ENCODE data around the gene TAAR2. TPM values are rescaled to one million over a fixed set of nuclear protein-coding genes. Genes with fewer than 3 reads are reported as not detected.
"Not testable (repeated sequence)": the region's sequence is repeated elsewhere in the genome, so short reads cannot be mapped to it uniquely, and the experiment has no call there.

The TAAR2 gene
- total RNA-seq, 1 experiment from 2014 or later, result not detected

GRCh38 chr6:132614554-132614953, 9.5 kb downstream of the TAAR2 start:
- no peak for DNase-seq (ENCODE audit: low read depth)

DNA sequence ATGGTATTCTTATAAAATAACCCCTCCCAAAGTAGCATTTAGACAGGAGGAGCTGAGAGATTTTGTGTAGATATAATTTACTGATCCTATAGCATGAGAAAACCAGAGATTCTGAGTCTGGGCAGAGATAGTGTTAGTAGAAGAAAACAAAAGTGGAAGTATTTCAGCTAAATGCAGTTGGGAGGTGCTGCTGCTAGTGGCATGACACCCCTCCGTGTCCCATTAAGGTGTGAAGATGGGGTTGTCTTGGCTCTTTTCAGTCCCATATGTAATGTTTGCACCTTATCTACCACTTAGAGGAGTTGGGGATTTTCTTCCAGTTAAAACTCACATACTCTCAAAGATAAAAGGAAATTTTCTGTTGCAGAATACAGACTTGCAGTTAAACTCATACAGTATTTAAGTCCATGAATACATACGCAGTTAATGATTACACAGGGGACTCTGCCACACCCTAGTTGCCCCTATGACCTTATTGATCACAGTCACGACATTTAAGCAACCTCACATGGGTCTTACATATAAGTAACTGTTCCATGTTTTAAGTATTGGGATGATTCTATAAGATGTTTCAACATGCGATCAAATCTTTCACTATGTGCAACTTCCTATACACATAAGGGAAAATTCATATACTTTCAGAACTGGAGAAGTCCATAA, 11.5 kb downstream of the TAAR2 start:
- DNase-seq (ENCODE audit: low read depth), result no peak

DNA sequence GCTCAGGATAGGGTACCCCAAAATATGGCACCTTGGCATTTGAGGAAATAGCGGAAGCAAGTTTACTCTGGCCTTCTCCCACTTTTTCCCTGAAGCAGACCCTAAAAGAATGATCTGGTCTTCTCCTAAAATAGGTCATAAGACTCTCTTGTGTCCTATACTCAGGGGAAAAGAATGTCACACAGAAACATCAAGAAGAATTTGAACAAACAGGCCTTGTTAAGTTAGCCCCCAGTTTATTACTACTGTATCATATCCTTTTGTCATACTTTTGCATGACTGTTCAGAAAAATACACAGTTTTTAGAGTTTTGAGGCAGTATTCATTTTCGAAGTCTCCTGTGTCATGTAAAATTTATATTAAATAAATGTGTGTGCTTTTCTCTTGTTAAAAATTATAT, 12.5 kb downstream of the TAAR2 start:
- no peak for DNase-seq (ENCODE audit: low read depth)

- no peak for DNase-seq (ENCODE audit: low read depth)
Observed at GRCh38 chr6:132607544-132608233, 16.4 kb downstream of the TAAR2 start.

DNA sequence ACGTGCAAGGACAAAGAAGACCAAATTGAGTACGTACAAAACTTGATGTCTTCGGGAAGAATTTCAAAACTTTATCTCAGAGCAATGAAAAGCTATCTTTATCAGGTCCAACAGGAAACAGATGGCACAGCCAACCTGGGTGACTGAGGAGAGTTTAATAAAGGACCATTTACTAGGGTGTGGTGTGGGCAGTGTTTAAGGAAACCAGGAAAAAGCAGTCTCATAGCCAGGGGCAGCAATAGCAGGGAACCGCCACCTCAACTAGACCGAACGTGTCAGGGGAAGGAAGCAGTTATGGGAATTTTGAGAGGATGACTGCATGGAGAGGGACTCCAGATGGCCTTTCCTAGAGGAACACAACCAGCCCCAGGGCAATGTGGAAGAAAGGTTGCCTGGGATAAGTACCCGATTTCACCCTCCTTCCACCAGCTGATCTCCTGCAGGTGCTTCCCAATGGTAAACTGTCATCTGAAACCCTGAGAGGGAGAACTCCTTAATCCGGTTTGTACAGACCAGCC, 19.4 kb downstream of the TAAR2 start:
- DNase-seq (ENCODE audit: low read depth), result no peak

DNA sequence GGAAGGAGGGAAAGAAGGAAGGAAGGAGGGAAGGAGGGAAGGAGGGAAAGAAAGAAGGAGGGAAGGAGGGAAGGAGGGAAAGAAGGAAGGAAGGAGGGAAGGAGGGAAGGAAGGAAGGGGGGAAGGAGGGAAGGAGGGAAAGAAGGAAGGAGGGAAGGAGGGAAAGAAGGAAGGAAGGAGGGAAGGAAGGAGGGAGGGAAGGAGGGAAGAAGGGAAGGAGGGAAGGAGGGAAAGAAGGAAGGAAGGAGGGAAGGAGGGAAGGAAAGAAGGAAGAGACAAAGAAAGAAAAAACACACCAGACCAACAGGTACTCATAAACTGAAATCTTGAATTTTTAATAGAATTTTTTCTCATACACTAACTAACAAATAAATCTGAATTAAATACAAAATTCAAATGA, 23.2 kb downstream of the TAAR2 start:
- not testable (repeated sequence) for DNase-seq (ENCODE audit: low read depth)

GRCh38 chr6:132598473-132598872, 25.6 kb downstream of the TAAR2 start:
- peak; percentile 14 for DNase-seq (ENCODE audit: low read depth)

GRCh38 chr6:132596201-132596600, 27.9 kb downstream of the TAAR2 start:
- no peak for DNase-seq (ENCODE audit: low read depth)

DNA sequence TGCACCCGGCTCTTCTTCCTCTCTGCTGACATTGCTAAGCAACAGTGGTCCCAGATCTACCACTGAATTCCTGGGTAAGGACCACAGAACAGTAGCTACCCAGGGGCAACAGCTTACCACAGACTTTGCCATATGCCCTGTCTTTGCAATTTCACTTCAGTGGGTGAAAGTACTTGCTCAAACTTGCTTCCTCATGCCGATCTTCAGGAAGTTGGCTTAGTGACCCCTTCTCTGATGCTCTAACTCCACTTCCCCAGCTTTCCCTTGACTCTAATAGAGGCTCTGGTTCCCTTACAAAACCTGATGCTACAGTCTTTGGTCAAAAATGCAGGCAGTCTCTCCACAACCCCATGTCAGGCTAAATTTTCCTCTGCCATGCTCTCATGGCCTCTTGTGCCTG, 31.2 kb downstream of the TAAR2 start:
- DNase-seq (ENCODE audit: low read depth), result no peak

- DNase-seq (ENCODE audit: low read depth), result no peak
Observed at GRCh38 chr6:132590362-132590761, 33.7 kb downstream of the TAAR2 start.

DNA sequence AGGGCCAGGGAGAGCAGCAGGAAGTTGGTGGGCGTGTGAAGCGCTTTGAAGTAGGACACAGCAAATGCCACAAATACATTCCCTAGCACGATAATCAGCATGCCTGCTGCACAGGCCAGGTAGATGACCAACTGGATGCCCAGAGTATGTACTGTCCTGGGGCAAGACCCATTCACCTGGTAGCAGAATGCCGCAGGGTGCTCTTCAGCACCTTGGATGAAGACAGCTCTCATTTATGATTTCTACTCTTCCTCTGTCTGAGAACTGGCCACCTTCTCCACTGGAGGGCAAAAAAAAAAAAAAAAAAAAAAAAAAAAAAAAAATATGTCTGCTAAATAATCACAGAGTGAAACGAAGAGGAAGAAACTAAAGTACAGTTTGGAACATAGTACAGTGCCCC, 34.6 kb downstream of the TAAR2 start, which contains the start of gene TAAR5:
TAAR5 (minus strand) TSS at position 288 of the 400 bp plus-strand sequence; CDS start at position 233, 55 bp downstream.
- no peak for DNase-seq (ENCODE audit: low read depth)

DNA sequence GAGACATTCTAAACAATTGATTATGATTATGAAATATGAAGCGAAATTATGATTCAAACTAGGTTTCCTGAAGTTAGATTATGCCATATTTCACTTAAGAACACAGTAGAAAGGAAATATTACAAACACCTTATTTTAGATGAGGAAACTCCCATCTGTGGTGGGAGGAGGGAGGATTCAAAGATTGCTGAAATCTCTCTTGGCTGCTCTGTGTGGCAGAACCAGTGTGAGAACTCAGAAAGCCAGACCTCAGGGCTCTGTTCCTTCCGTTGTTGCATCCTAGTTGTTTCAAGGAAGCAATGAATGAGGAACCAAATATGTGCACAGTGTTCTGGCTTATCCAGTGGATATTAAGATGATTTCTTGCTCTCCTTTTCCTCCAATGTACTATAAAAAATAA, 36.7 kb downstream of the TAAR2 start:
- DNase-seq (ENCODE audit: low read depth), result no peak

- DNase-seq (ENCODE audit: low read depth), result no peak
Observed at GRCh38 chr6:132584698-132585097, 39.4 kb downstream of the TAAR2 start.

GRCh38 chr6:132571774-132572173, 52.3 kb downstream of the TAAR2 start:
- no peak for DNase-seq (ENCODE audit: low read depth)

GRCh38 chr6:132570221-132570777, 53.8 kb downstream of the TAAR2 start, which contains the start of gene TAAR6:
TSS of gene TAAR6 (plus strand) at chr6:132570322. CDS start at chr6:132570322, 0 bp downstream.
- DNase-seq (ENCODE audit: low read depth), result no peak

DNA sequence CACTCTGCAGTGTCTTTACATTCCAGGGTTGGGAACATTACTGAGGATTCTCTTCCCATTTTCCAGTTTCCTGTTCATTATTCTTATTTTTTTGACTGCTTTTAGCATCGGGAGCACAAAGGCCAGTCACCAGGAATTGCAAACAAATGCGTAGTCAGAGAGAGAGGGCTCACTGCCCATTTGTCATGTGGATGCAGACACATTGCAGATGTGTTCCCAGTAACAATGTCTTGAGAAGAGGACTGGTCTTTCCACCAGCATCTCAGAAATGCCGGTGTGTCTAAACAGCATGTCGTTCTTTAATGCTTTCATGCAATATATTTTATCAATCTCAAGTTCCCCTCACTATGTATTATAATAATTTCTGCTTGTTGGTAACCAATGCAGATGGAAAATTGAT, 54.9 kb downstream of the TAAR2 start:
- DNase-seq (ENCODE audit: low read depth), result no peak

DNA sequence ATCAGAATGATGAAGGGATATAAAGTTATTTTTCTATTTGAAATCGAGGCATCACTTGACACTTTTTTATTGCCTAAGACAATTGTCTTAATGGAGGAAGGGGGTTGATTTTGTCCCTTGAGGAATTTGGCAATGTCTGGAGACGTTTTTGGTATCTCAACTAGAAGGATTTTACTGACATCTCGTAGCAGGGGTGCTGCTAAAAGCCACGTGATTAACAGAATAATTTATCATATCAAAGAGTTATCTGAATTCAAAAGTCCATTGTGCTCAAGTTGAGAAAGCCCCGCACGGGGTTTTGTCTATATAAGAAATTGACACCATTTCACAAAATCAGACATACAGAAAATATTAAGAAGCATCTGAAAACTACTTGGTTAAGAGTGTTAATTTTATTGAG, 55.5 kb downstream of the TAAR2 start:
- no peak for DNase-seq (ENCODE audit: low read depth)

DNA sequence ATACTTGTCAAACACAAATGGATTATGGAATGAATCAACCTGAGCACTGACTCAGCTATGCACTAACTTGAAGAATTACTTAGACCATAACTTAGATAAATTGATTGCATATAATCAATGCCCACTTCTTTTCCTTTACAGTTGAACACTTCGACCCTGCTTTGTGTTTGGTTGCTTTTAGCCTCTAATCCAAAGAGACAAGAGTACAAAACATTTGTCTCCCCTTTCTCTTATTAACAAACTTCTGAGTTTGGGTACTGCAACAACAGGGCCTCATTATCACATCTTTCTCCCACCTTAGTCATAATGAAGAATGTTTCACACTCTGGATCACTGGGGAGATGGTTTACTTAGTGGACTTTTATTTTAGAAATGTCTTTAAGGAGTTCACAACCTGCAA, 56.5 kb downstream of the TAAR2 start:
- DNase-seq (ENCODE audit: low read depth), result no peak

All from LHCN-M2 (cell line).